ENCODE data around the gene PDE8B.

DNA sequence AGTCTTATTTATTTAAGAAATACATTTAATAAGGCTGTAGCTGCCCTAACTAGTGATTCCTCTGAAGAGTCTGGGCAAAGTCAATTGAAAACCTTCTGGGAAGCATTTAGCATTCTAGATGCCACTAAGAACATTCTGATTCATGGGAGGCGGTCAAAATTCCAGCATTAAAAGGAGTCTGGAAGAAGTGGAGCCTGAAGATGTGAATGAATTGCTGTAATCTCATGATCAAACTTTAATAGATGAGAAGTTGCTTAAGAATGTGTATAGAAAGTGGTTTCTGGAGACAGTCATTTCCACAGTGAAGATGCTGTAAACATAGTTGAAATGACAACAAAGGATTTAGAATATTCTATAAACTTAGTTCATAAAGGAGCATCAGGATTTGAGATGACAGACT, 220.2 kb downstream of the PDE8B start:
- TF ChIP-seq EZH2 (IDR thresholded peaks at IDR 0.05) (no peak), POLR2AphosphoS5 (IDR thresholded peaks at IDR 0.05; ENCODE audit: borderline replicate concordance, low read depth, low read length) (no peak), FOXP2 (optimal IDR thresholded peaks at IDR 0.05; ENCODE audit: control extremely low read depth, extremely low read length, insufficient read depth) (no peak)

Data from SK-N-MC (cell line).